Measurements from ENCODE around the gene PSD. TPM values are rescaled to one million over a fixed set of nuclear protein-coding genes. Genes with fewer than 3 reads are reported as not detected.
A peak's percentile ranks its signal among the peaks of the same experiment; 100 is the strongest.

The PSD gene
- total RNA-seq, 1 donor from 2014 or later, result under 0.01 TPM

- no peak for FAIRE-seq
- no peak for TF ChIP-seq CTCF (IDR thresholded peaks at IDR 0.05; ENCODE audit: insufficient read depth, low read length, severe bottlenecking)
- Histone ChIP-seq H3K27me3 (ENCODE audit: control insufficient read depth, insufficient read depth, low read length) (no peaks in the 10 kb centered on the region), H3K36me3 (ENCODE audit: control insufficient read depth, insufficient read depth, low read length) (no peaks in the 10 kb centered on the region), H3K4me3 (ENCODE audit: low read depth, low read length) (no peak overlapping the region)
- no peak for DNase-seq (ENCODE audit: low read depth)
Observed at GRCh38 chr10:102433619-102434046, 15.0 kb upstream of the PSD start.

GRCh38 chr10:102432162-102432950, 13.8 kb upstream of the PSD start, which contains the start of gene CUEDC2:
Gene CUEDC2, minus strand, starts transcription at chr10:102432574. Its CDS starts 7,386 bp downstream, at chr10:102425188.
- FAIRE-seq (no peak), DNase-seq (ENCODE audit: low read depth) (peak; percentile 86)
- no peaks in the 10 kb centered on the region for H3K27me3 ChIP-seq (ENCODE audit: control insufficient read depth, insufficient read depth, low read length)
- no peaks in the 10 kb centered on the region for H3K36me3 ChIP-seq (ENCODE audit: control insufficient read depth, insufficient read depth, low read length)
- TF ChIP-seq CTCF (IDR thresholded peaks at IDR 0.05; ENCODE audit: insufficient read depth, low read length, severe bottlenecking), result no peak
- peak within 1 kb of the TSS; percentile 67 for H3K4me3 ChIP-seq (ENCODE audit: low read depth, low read length)

GRCh38 chr10:102431452-102432124, 13.0 kb upstream of the PSD start:
- Histone ChIP-seq H3K36me3 (ENCODE audit: control insufficient read depth, insufficient read depth, low read length) (no peaks in the 10 kb centered on the region), H3K27me3 (ENCODE audit: control insufficient read depth, insufficient read depth, low read length) (no peaks in the 10 kb centered on the region), H3K4me3 (ENCODE audit: low read depth, low read length) (peak overlapping the region; percentile 67)
- no peak for TF ChIP-seq CTCF (IDR thresholded peaks at IDR 0.05; ENCODE audit: insufficient read depth, low read length, severe bottlenecking)
- FAIRE-seq (no peak), DNase-seq (ENCODE audit: low read depth) (no peak)

GRCh38 chr10:102429468-102429867, 10.9 kb upstream of the PSD start:
- no peaks in the 10 kb centered on the region for H3K36me3 ChIP-seq (ENCODE audit: control insufficient read depth, insufficient read depth, low read length)
- DNase-seq (ENCODE audit: low read depth), result no peak
- H3K27me3 ChIP-seq (ENCODE audit: control insufficient read depth, insufficient read depth, low read length), result no peaks in the 10 kb centered on the region
- no peak for TF ChIP-seq CTCF (IDR thresholded peaks at IDR 0.05; ENCODE audit: insufficient read depth, low read length, severe bottlenecking)
- no peak for FAIRE-seq
- no peak overlapping the region for H3K4me3 ChIP-seq (ENCODE audit: low read depth, low read length)

GRCh38 chr10:102426803-102427287, 8.3 kb upstream of the PSD start:
- DNase-seq (ENCODE audit: low read depth), result no peak

More at GRCh38 chr10:102426803-102427287, 8.3 kb upstream of the PSD start:
- TF ChIP-seq CTCF (IDR thresholded peaks at IDR 0.05; ENCODE audit: insufficient read depth, low read length, severe bottlenecking), result no peak
- H3K27me3 ChIP-seq (ENCODE audit: control insufficient read depth, insufficient read depth, low read length), result no peaks in the 10 kb centered on the region
- no peak overlapping the region for H3K4me3 ChIP-seq (ENCODE audit: low read depth, low read length)
- no peak for FAIRE-seq
- peaks cover 9% of the 10 kb centered on the region for H3K36me3 ChIP-seq (ENCODE audit: control insufficient read depth, insufficient read depth, low read length)
